ENCODE measurements around the gene PTPN2. TPM values are rescaled to one million over a fixed set of nuclear protein-coding genes. Genes with fewer than 3 reads are reported as not detected.

PTPN2 gene
- total and polyA plus RNA-seq, 2 of the 4 experiments (the other 2 are of a cell fraction) = 13.2 to 30.6 TPM

- Histone ChIP-seq H2BK20ac (ENCODE audit: low read depth, low read length) (no peak overlapping the region), H4K8ac (ENCODE audit: low read depth in 2 of 2, low read length in 2 of 2) (no peak overlapping the region), H3K79me1 (ENCODE audit: low read depth in 1 of 2, low read length in 2 of 2) (no peaks in the 10 kb centered on the region), H3K14ac (replicated peaks; ENCODE audit: low read depth, low read length) (no peak overlapping the region), H3K36me3 (ENCODE audit: control insufficient read depth, insufficient read depth, low read length) (no peaks in the 10 kb centered on the region), H3K18ac (ENCODE audit: low read depth, low read length) (no peak overlapping the region), H3K23ac (ENCODE audit: low read depth, low read length) (no peak overlapping the region), H3K9ac (ENCODE audit: low read depth, low read length) (no peak overlapping the region), H4K20me1 (ENCODE audit: insufficient read depth, low read length) (no peaks in the 10 kb centered on the region), H3K56ac (ENCODE audit: extremely low read depth, insufficient read depth, low read length) (no peak overlapping the region), H4K91ac (ENCODE audit: insufficient read depth, low read depth, low read length) (no peak overlapping the region), H2AFZ (replicated peaks; ENCODE audit: low read length, poor library complexity) (no peak overlapping the region), H2BK15ac (ENCODE audit: low read depth, low read length) (no peak overlapping the region), H3K9me3 (ENCODE audit: control insufficient read depth, insufficient read depth, low read length) (no peaks in the 10 kb centered on the region), H2AK9ac (replicated peaks; ENCODE audit: low read depth, low read length, poor library complexity) (no peak overlapping the region), H3K27me3 (ENCODE audit: control insufficient read depth, insufficient read depth, low read length) (no peaks in the 10 kb centered on the region), H3K4me2 (ENCODE audit: low read depth, low read length) (no peak overlapping the region), H2BK5ac (ENCODE audit: low read depth, low read length, poor library complexity, severe bottlenecking) (no peak overlapping the region), H3K9me1 (ENCODE audit: insufficient read depth, low read length) (no peaks in the 10 kb centered on the region), H3K4me1 (ENCODE audit: control insufficient read depth, insufficient read depth, low read length) (no peaks in the 10 kb centered on the region), H2BK120ac (ENCODE audit: low read depth, low read length) (no peak overlapping the region), H4K5ac (ENCODE audit: low read depth, low read length) (no peak overlapping the region), H3K27ac (ENCODE audit: insufficient read depth, low read length) (no peak overlapping the region), H3K4me3 (ENCODE audit: insufficient read depth, low read depth, low read length) (no peak overlapping the region), H3K4ac (ENCODE audit: low read depth, low read length) (no peak overlapping the region), H2AK5ac (ENCODE audit: low read depth, low read length) (no peak overlapping the region)
- POLR2A ChIA-PET (ENCODE audit: unreplicated experiment) = no interaction called here
- dilution Hi-C loops (cut with HindIII; ENCODE audit: low sequenced_read_pairs, unreplicated experiment) (no loop called here), in situ Hi-C loops (cut with MboI; ENCODE audit: low sequenced_read_pairs) (loop anchor here (5.0 kb wide), 1 partner anchor 199 kb away; no protein-coding TSS in a partner anchor), intact Hi-C loops (cut with micrococcal nuclease) (no loop called here)
- CTCF ChIA-PET = no interaction called here
- no peak for TF ChIP-seq USF2 (IDR thresholded peaks at IDR 0.05; ENCODE audit: low read depth, low read length)
- no peak for TF ChIP-seq CTCF (conservative IDR thresholded peaks at IDR 0.05; ENCODE audit: low read depth, low read length)
- no peak for TF ChIP-seq MXI1 (IDR thresholded peaks at IDR 0.05; ENCODE audit: borderline replicate concordance, low read depth, low read length)
- no peak for TF ChIP-seq RCOR1 (IDR thresholded peaks at IDR 0.05; ENCODE audit: insufficient replicate concordance, low read length)
- no peak for TF ChIP-seq FOS (IDR thresholded peaks at IDR 0.05; ENCODE audit: low read depth, low read length)
- no peak for TF ChIP-seq CHD1 (IDR thresholded peaks at IDR 0.05; ENCODE audit: low read depth, low read length)
- no peak for TF ChIP-seq POLR2A (IDR thresholded peaks at IDR 0.05; ENCODE audit: low read depth, low read length)
- no peak for TF ChIP-seq SMC3 (IDR thresholded peaks at IDR 0.05; ENCODE audit: low read depth, low read length)
- no peak for TF ChIP-seq MAZ (IDR thresholded peaks at IDR 0.05; ENCODE audit: borderline replicate concordance, low read depth, low read length)
- no peak for TF ChIP-seq MAFK (IDR thresholded peaks at IDR 0.05; ENCODE audit: low read depth, low read length)
- no peak for TF ChIP-seq BHLHE40 (IDR thresholded peaks at IDR 0.05; ENCODE audit: low read depth, low read length)
- DNase-seq (no peak), ATAC-seq (ENCODE audit: low read depth) (no peak)
- WGBS, 2 experiments (ENCODE audit: extremely low coverage in 2 of 2, insufficient read length in 1 of 2) = 90% methylated on average over 2 of the region's 3 CpGs; no CpG with 5 or more reads in 1 of the 2 experiments
- no TSS peak for BruUV-seq (replicated peaks)
These were observed 46.9 kb upstream of the PTPN2 start for GRCh38 chr18:12930908-12931307.
